ENCODE measurements around the gene WASF2. TPM values are rescaled to one million over a fixed set of nuclear protein-coding genes. Genes with fewer than 3 reads are reported as not detected.

Gene WASF2
- total and polyA plus RNA-seq, 2 of the 13 experiments (the other 11 are each of a cell fraction or from before 2014, with no cell fraction given), result 10.4 to 27.7 TPM

- no peak for TF ChIP-seq PRDM4 (CRISPR knock-in tag; IDR thresholded peaks at IDR 0.05; ENCODE audit: borderline replicate concordance)
- TF ChIP-seq ETV5 (CRISPR knock-in tag; IDR thresholded peaks at IDR 0.05; ENCODE audit: borderline replicate concordance), result no peak; the same call in 1 of the 2 replicates
- no peak for TF ChIP-seq ZNF552 (CRISPR knock-in tag; IDR thresholded peaks at IDR 0.05; ENCODE audit: borderline replicate concordance)
- peak; percentile 10; the same call in 1 of the 2 replicates for TF ChIP-seq SOX5 (CRISPR knock-in tag; IDR thresholded peaks at IDR 0.05; ENCODE audit: borderline replicate concordance)
- TF ChIP-seq, protein P1, sequence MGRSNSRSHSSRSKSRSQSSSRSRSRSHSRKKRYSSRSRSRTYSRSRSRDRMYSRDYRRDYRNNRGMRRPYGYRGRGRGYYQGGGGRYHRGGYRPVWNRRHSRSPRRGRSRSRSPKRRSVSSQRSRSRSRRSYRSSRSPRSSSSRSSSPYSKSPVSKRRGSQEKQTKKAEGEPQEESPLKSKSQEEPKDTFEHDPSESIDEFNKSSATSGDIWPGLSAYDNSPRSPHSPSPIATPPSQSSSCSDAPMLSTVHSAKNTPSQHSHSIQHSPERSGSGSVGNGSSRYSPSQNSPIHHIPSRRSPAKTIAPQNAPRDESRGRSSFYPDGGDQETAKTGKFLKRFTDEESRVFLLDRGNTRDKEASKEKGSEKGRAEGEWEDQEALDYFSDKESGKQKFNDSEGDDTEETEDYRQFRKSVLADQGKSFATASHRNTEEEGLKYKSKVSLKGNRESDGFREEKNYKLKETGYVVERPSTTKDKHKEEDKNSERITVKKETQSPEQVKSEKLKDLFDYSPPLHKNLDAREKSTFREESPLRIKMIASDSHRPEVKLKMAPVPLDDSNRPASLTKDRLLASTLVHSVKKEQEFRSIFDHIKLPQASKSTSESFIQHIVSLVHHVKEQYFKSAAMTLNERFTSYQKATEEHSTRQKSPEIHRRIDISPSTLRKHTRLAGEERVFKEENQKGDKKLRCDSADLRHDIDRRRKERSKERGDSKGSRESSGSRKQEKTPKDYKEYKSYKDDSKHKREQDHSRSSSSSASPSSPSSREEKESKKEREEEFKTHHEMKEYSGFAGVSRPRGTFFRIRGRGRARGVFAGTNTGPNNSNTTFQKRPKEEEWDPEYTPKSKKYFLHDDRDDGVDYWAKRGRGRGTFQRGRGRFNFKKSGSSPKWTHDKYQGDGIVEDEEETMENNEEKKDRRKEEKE (IDR thresholded peaks at IDR 0.05), result no peak
- no peak for TF ChIP-seq FUBP1 (CRISPR knock-in tag; IDR thresholded peaks at IDR 0.05; ENCODE audit: borderline replicate concordance)
- TF ChIP-seq, protein P2, sequence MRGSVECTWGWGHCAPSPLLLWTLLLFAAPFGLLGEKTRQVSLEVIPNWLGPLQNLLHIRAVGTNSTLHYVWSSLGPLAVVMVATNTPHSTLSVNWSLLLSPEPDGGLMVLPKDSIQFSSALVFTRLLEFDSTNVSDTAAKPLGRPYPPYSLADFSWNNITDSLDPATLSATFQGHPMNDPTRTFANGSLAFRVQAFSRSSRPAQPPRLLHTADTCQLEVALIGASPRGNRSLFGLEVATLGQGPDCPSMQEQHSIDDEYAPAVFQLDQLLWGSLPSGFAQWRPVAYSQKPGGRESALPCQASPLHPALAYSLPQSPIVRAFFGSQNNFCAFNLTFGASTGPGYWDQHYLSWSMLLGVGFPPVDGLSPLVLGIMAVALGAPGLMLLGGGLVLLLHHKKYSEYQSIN (CRISPR knock-in tag; IDR thresholded peaks at IDR 0.05; ENCODE audit: borderline replicate concordance), result no peak
- no peak for TF ChIP-seq SNAPC5 (CRISPR knock-in tag; IDR thresholded peaks at IDR 0.05; ENCODE audit: borderline replicate concordance)
- TF ChIP-seq ASH2L (IDR thresholded peaks at IDR 0.05; ENCODE audit: insufficient read length, low read depth, low read length), result peak; percentile 20
- no peak for TF ChIP-seq IKZF4 (CRISPR knock-in tag; IDR thresholded peaks at IDR 0.05; ENCODE audit: borderline replicate concordance, low read depth, not compliant biosample characterization)
- TF ChIP-seq ZNF572 (CRISPR knock-in tag; IDR thresholded peaks at IDR 0.05), result no peak
- no peak for TF ChIP-seq ZBTB42 (CRISPR knock-in tag; IDR thresholded peaks at IDR 0.05)
- TF ChIP-seq ZC3H4 (CRISPR knock-in tag; IDR thresholded peaks at IDR 0.05; ENCODE audit: borderline replicate concordance), result no peak
- no peak for TF ChIP-seq HCFC1 (IDR thresholded peaks at IDR 0.05; ENCODE audit: low read depth, low read length)
- peak; percentile 42; the same call in 1 of the 2 replicates for TF ChIP-seq RBFOX2 (IDR thresholded peaks at IDR 0.05; ENCODE audit: low read depth, low read length)
- TF ChIP-seq, protein P3, sequence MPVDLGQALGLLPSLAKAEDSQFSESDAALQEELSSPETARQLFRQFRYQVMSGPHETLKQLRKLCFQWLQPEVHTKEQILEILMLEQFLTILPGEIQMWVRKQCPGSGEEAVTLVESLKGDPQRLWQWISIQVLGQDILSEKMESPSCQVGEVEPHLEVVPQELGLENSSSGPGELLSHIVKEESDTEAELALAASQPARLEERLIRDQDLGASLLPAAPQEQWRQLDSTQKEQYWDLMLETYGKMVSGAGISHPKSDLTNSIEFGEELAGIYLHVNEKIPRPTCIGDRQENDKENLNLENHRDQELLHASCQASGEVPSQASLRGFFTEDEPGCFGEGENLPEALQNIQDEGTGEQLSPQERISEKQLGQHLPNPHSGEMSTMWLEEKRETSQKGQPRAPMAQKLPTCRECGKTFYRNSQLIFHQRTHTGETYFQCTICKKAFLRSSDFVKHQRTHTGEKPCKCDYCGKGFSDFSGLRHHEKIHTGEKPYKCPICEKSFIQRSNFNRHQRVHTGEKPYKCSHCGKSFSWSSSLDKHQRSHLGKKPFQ (CRISPR knock-in tag; IDR thresholded peaks at IDR 0.05; ENCODE audit: insufficient replicate concordance), result no peak
- no peak for TF ChIP-seq MED13 (CRISPR knock-in tag; IDR thresholded peaks at IDR 0.05)
Measured at GRCh38 chr1:27392096-27392777, 97.7 kb downstream of the WASF2 start, which contains the start of gene GPR3 (continued).
